HG03520 (cell line): Measurements from ENCODE around the gene USP13.
"Not testable (repeated sequence)": the region's sequence is repeated elsewhere in the genome, so short reads cannot be mapped to it uniquely, and the experiment has no call there.

Source experiments
- ATAC-seq: cut with Tn5 transposase; IDR thresholded peaks from one replicate; pipeline ENCODE4 v1.9.1; 2021; ENCODE audit warnings: mild to moderate bottlenecking, moderate library complexity; ENCODE audit not compliant: unreplicated experiment

USP13 gene

DNA sequence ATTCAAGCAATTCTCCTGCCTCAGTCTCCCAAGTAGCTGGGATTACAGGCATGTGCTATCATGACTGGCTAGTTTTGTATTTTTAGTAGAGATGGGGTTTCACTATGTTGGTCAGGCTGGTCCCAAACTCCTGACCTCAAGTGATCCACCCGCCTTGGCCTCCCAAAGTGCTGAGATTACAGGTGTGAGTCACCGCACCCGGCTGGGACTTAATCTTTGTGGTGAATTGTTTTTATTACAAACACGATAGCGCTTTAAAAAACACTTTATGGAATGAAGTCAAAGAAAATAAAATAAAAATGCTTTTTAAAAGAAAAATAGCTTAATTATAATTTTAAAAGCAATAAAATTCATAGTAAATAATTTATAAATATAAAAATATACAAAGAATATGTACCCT, 130.0 kb downstream of the USP13 start:
- not testable (repeated sequence) for ATAC-seq

DNA sequence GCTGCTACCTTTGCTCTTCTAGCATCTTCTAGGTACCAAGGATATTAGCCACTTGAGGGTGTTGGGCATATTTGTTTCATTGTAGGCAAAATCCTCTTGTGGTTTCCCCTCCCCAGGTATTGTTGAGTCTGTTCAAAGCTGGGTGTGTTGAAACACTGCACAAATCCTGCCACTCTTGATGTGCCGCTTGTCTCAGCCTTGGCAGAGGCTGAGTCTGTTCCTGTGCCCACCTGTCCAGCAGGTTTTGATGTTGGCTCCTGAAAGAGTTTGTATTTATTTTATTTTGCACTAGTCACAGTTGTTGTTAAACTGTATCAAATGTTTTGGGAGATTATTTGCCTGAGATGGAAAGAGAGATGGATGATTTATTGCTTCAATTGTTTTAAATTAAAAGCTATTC, 136.2 kb downstream of the USP13 start:
- no peak for ATAC-seq

DNA sequence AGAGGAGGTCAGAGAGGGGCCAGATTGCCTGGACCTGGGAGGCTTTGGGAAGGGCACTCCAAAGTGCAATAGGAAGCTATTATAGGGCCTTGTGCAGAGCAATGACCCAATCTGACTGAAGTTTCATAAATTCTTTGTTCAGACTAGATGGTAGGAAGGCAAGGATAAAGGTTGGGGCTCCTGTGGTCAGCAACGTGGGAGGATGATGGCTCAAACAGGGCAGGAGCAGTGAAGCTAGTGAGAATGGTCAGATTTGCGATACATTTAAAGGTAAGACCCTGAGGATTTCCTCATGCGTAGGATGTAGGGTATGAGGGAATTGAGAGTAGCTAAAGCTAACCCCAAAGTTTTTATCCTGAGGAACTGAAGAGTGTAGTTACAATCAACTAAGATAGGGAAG, 139.0 kb downstream of the USP13 start:
- ATAC-seq = no peak

DNA sequence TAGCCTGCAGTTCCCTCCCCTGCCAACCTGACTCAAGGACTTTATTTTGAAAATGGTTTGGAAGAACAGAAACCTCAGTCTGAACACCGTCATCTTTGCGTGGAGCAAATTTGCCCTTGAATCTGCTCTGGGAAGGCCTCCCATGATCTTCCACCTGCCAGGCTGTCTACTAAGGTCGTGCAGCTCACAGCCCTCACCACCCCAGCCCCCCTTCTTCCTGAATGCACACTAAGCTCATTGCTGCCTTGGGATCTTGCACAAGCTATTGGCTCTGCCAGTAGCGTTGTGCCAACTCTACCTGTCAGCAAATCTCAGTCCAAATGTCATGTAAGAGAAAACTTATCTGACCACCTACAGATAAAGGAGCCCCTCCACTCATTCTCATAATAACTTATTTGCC, 141.5 kb downstream of the USP13 start:
- no peak for ATAC-seq

DNA sequence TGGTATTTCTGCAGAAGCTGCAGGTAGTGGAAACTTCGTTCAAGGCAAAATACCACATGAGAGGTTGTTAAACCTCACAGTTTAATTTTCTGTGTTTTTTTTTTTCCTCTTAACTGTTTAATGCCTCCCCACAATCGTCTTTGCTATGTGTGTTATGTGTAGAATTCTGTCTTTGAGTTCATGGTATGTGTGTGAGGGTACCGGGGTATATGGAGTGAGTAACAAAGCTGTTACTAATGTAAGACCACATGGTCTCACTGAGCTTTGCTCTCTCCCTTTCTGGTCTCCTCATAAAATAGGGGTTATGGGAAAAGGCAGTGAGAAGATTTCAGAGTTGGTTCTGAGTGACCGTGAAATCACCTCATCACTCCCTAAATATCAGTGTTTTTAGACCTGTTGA, 143.6 kb downstream of the USP13 start:
- ATAC-seq = no peak

DNA sequence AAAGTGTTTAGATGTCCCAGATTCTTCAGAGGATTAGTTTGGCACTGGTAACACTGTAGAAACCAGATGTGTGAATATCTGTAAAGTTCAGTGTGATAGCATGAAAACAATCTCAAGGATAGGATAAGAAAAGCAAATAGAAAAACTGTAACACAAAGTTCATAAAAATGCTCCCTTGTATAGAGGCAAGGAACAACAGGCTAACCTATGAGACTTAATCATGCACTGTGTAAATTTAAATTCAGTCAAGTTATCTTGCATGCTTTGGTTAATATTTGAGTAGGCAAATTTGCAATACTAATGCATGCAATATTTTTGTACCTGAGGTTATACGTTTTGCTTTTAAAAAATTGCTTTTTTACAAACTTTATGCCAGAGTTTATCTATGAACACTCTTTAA, 144.4 kb downstream of the USP13 start:
- ATAC-seq = no peak

DNA sequence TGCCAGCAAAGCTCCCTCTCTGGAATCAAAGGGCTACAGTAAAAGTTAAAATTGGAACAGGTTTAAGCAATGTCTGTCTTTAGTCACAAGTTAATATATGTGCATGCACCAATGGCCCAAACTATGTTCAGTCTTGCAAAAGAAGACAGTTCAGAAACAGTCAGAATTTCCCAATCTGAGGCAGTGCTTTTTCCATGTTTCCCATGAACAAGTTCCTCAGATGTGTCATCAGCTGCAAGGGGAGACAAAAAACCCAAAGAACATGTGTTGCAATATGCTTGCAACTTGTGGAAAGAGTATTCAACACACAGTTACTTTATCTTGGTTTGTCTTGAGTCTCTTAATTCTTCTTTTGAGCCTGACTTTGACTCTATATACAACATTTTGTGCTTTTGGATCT, 148.4 kb downstream of the USP13 start:
- ATAC-seq = no peak

DNA sequence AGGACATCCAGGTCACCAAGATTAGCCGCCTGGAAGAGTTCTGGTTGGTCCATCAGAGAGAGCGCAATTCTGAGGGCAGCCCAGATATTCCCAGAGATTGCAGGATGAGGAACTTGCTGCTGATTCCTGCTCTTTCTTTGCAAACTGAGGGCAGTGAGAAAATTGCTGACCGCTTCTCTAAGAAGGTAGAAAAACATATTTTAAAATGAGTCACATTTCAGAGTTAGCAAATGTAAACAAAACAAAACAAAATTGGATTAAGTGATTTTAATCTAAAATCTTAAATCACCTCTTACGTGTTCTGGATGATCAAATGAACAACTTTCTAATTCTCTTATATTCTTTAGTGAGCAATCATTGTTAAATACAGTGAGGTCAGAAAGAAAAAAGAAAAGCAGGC, 149.0 kb downstream of the USP13 start:
- ATAC-seq = no peak

DNA sequence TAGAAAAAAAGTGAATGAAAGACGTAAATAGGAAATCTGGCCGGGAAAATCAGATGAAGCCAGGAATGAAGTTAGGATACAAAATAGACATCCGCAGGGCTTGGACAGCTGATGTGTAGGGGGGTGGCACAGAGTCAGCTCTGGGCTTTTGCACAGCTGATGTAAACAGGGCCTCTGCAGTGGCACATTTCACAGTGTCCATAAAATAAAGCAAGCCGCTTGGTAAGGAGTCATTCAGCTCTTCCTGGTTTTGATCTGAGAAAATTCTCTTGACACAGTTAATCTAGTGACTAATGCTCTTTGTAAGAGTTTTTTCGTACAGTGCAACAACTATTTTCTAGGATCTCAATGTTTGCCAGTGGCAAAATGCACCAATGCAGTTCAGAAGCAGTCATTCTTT, 153.3 kb downstream of the USP13 start:
- no peak for ATAC-seq

DNA sequence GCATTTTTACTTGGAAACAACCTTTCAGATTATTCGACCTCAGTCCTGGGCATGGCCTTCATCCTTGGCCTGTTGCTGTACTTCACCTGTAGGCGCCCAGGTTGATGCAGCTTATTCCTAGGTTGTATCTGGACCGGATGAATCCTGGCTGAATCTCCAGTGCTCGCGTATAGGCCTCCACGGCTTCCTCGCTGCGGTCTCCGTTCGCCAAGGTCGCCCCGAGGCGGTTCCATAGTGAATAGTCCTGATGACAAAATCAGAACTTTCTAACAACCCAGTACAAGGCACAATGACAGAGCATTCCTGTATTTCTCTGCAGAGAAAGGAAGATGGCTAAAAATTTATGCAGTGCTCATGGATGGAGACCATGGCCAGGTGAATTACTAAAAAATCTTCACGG, 154.7 kb downstream of the USP13 start:
- ATAC-seq = no peak

DNA sequence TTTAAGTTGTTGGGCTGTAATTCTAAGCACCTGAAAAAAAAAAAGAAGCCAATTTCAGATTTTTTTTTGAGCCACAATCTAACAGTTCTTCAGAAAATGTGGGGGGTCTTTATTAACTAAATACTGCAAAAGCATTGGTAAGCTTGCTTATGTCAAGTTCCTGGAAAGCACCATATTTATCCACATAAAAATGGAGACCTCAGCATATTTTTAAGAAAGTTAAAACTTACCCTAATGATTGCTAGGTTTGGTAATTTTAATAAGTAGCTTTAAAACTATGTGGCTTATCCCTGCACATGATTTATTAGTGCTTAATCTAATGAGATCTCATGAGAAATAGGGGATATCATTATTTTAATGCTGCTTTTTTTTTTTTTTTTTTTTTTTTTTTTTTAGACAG, 156.8 kb downstream of the USP13 start:
- no peak for ATAC-seq

DNA sequence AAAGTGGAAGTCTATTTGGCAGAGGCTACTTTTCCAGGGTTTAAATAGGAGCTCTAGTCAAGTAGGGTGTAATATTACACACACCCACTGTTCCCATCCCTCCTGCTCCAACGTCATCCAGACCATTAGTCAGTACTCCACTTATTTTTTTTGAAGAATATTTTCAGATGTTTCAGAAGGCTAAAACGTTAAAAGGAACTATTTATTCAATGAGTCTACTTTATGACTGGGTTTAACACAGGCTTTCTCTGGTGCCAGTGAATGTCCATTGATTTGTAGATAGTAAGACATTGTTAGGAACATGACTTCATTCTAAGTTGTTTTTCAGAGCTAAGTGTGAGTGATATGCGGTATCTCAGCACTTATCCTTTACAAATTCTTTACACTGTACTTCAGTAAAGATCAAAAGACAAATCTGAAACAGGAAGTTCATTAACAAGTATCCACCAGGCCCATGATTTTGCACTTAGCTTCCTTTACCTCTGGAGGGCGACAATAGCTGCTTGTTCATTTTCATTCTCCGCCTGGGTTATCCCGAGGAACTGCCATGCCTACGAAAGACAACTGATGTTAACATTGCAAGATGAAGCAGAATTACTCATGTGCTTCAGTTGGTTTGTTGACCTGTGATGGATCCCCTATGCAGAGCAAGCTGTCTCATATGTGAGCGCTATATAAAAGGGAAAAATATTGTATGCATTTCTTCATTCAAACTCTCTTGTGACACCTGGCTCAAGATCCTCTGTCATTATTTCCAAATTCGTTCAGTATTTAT, 158.7 kb downstream of the USP13 start:
- ATAC-seq = peak; percentile 93

DNA sequence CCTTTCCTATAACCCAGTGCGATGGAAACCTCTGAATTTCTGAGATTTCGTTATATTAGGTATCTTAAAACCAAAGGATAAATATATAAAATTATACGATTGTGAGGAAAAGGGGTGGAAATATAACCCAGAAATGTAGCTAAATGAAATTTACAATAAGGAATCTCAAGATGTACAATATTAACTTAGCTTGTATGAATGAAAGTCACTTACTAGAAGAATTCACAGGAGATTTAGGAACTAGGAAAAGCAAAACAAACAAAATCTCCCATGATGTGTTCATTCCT, 159.2 kb downstream of the USP13 start:
- ATAC-seq = no peak

DNA sequence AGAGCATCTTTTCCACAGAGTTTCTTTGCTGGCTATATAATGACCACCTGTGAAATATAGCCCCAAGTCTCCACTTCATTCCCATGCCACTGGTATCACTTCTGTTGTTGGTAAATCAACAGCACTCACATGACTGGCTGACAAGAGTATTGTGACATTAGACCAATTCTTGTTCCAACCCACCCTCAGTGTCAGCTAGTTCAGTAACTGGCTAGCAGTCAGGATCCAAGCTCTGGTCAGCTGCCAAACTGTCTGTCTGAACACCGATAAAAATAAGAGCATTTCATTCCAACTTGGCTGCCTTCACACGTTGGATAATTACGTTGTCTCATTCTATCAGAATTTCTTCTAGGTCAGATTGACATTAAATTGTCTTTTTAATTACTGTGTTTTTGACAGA, 166.5 kb downstream of the USP13 start:
- ATAC-seq = no peak

DNA sequence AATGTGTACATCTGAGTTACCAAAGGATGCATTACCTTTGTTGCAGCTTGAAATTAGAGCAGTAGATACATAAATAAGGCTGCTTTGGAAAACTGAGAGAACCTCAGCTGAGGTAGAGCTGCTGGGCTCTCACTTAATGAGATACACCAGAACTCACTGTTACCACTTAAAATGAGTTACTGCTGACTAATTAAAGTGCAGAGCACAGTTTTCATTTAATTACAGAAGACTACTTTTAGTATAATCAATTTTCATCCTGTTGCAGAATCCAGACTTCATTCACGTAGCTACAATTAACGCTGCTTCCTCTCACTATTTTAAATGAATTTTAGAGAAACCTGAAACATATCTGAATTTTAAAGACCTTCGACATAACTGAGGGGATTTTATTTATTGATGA, 169.5 kb downstream of the USP13 start:
- ATAC-seq = no peak

DNA sequence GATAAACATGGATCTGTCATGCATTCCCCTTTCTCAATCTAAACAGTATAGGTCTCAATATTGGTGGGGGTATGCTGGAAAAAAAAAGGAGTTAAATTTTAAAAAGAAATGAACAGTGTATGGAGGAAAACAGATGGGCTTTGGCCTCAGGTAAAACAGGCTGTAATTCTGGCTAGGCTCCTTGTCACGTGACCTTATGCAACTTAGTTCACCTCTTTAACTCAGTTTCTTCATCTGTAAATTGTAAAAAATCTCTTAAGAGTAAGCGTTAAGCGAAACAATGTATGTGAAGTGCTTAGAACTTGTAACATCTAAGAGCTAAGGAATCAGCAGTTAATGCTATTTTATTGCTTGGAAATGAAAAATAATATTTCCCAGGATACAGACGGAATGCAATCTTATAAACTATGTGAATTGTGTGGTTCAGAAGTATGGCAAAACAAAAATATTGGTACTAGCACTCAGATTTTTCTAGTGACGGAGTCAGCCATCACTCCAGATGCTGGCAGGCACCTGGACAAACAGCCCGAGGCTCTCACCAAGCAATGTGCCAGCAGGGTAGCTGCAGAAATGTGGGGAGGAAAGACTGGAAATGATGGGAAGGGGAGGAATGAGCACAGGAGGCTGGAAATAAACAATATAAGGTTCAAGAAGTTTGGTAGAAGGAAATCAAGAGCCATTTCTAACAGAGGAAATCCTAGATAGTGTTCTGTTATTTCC, 172.8 kb downstream of the USP13 start:
- ATAC-seq = no peak

DNA sequence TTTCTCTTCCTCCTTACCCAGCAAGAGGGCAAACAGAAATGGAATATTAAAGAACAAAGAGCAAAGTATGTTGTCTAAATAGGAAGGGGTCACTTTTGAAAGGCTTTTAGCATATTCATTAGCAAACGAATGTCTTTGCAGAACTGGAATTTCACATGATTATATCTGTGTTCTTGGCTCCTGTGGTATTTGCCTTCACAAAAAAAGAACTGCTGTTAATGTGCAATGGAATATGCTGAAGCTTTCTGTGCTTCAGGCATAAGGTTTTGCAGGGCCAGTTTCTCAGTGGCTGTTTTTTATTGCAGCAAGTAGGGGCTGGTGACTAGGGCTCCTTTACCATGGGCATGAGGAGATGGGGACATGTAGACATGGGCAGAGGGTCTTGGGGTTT, 173.4 kb downstream of the USP13 start:
- ATAC-seq = no peak

DNA sequence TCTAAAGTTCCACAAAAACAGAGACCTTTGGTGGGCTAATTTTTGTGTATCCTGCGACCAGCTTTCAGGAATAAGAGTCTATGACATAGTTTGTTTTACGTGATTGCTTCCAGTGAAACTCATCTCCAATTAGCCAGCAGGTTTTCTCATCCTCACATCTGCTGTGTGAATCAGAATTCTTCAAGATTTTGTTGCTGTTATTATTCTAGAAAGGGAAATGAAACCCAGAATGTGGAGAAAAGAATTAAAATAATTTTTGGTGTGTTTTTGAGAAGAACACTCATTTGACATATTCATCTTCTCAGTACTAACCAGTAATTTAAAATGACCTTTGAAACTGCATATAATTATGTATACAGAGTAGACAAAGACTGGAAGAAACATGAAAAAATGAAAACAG, 175.9 kb downstream of the USP13 start:
- no peak for ATAC-seq

DNA sequence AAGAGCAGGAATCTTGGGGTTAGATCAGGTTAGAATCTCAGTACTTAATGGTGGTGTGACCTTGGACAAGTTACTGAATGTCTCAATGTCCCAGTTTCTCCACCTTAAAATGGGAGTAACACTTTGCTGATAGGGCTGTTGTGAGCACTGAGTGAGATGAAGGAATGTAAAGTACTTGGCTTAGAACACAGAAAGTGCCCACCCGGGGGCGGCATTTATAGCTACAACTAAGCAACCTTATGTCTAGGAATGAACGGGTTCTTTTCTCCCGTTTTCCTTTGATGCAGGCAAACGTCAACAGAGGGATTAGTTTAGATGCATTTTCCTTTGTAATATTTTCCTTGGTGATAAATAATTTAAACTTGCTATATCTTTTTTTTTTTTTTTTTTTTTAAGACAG, 176.6 kb downstream of the USP13 start:
- ATAC-seq = no peak

DNA sequence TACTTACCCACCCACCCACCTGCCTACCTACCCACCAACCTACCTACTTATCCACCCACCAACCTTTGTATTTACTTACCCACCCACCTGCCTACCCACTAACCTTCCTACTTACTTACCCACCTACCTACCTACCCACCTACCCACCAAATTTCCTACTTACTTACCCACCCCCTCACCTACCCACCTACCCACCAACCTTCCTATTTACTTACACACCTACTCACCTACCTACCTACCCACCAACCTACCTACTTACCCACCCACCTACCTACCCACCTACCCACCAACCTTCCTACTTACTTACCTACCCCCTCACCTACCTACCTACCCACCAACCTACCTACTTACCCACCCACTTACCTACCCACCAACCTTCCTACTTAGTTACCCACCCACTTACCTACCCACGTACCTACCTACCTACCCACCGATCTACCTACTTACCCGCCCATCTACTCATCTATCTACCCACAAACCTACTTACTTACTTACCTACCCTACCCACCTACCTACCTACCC, 179.6 kb downstream of the USP13 start:
- ATAC-seq = no peak

DNA sequence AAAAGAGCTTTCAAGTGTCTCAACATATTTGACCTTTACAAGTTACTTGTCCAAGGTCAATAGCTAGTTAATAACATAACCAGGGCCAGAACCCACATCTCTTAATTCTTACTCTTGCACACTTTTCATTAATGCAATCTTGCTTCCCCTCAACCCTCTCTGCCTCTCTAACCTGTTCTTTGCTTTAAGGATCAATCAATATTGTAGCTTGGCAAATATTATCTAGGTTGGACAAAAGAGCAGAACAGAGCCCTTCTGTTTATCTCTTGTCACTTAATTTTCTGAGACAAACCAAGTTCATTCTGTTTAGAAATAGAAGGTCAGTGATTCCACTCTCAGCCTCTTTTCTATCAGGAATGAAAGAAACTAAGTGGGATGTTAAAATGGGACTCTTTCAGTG, 180.5 kb downstream of the USP13 start:
- no peak for ATAC-seq

DNA sequence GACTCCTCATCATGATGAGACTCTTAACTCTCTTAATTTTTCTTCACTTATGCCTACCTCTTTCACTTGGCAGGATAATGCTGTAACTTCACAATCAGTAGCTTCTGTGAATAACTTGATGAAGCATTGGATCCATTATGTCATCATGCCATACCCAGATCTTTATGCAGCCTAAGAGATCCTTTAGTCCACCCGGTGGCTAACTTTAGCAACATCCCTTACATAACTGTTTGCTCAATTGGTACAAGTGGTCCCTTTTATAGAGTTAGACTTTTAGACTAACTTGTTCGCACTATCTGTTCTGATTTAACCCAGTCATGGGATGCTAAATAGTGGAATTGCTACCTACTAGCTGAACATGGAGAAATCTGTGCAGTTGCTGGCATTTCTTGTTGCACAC, 184.5 kb downstream of the USP13 start:
- no peak for ATAC-seq
